ENCODE data around the gene GPD2. TPM values are rescaled to one million over a fixed set of nuclear protein-coding genes. Genes with fewer than 3 reads are reported as not detected.
A peak's percentile ranks its signal among the peaks of the same experiment; 100 is the strongest.

The GPD2 gene
- total and polyA plus RNA-seq, 2 of the 4 experiments (the other 2 are of a cell fraction): 20.4 to 100 TPM

GRCh38 chr2:156517419-156517818 is 81.2 kb downstream of the GPD2 start:
- DNase-seq (peak; percentile 23), ATAC-seq (ENCODE audit: low read depth) (peak; percentile 61)
- Histone ChIP-seq H3K4ac (ENCODE audit: low read depth, low read length) (no peak overlapping the region), H4K8ac (ENCODE audit: low read depth in 2 of 2, low read length in 2 of 2) (no peak overlapping the region), H3K27me3 (ENCODE audit: control insufficient read depth, insufficient read depth, low read length) (no peaks in the 10 kb centered on the region), H3K36me3 (ENCODE audit: control insufficient read depth, insufficient read depth, low read length) (peaks cover 3% of the 10 kb centered on the region; the same call in 1 of the 2 replicates), H3K79me1 (ENCODE audit: low read depth in 1 of 2, low read length in 2 of 2) (no peaks in the 10 kb centered on the region; a peak in 1 of 4 replicates), H4K5ac (ENCODE audit: low read depth, low read length) (no peak overlapping the region), H3K9me3 (ENCODE audit: control insufficient read depth, insufficient read depth, low read length) (peaks cover 3% of the 10 kb centered on the region; the same call in 1 of the 2 replicates), H3K4me1 (ENCODE audit: control insufficient read depth, insufficient read depth, low read length) (peaks cover 3% of the 10 kb centered on the region), H2BK15ac (ENCODE audit: low read depth, low read length) (no peak overlapping the region), H3K23ac (ENCODE audit: low read depth, low read length) (no peak overlapping the region), H4K20me1 (ENCODE audit: insufficient read depth, low read length) (no peaks in the 10 kb centered on the region), H3K14ac (replicated peaks; ENCODE audit: low read depth, low read length) (no peak overlapping the region), H2BK5ac (ENCODE audit: low read depth, low read length, poor library complexity, severe bottlenecking) (no peak overlapping the region), H3K4me3 (ENCODE audit: insufficient read depth, low read depth, low read length) (no peak overlapping the region), H4K91ac (ENCODE audit: insufficient read depth, low read depth, low read length) (no peak overlapping the region), H3K9me1 (ENCODE audit: insufficient read depth, low read length) (no peaks in the 10 kb centered on the region), H3K27ac (ENCODE audit: insufficient read depth, low read length) (peak overlapping the region; percentile 13; the same call in 1 of the 2 replicates), H2AK9ac (replicated peaks; ENCODE audit: low read depth, low read length, poor library complexity) (no peak overlapping the region), H3K4me2 (ENCODE audit: low read depth, low read length) (no peak overlapping the region), H3K9ac (ENCODE audit: low read depth, low read length) (no peak overlapping the region), H2BK120ac (ENCODE audit: low read depth, low read length) (no peak overlapping the region), H2BK20ac (ENCODE audit: low read depth, low read length) (no peak overlapping the region), H2AFZ (replicated peaks; ENCODE audit: low read length, poor library complexity) (no peak overlapping the region), H3K18ac (ENCODE audit: low read depth, low read length) (no peak overlapping the region), H2AK5ac (ENCODE audit: low read depth, low read length) (no peak overlapping the region), H3K56ac (ENCODE audit: extremely low read depth, insufficient read depth, low read length) (no peak overlapping the region)
- ChIA-PET POLR2A (ENCODE audit: unreplicated experiment) (no interaction called here), CTCF (no interaction called here)
- intact Hi-C loops (cut with micrococcal nuclease): loop anchor here (10.0 kb wide), 1 partner anchor 113 kb away; no protein-coding TSS in a partner anchor
- dilution Hi-C loops (cut with HindIII; ENCODE audit: low sequenced_read_pairs, unreplicated experiment): no loop called here
- no TSS peak for BruUV-seq (replicated peaks)
- TF ChIP-seq MXI1 (IDR thresholded peaks at IDR 0.05; ENCODE audit: borderline replicate concordance, low read depth, low read length) (no peak), MAFK (IDR thresholded peaks at IDR 0.05; ENCODE audit: low read depth, low read length) (no peak), POLR2A (IDR thresholded peaks at IDR 0.05; ENCODE audit: low read depth, low read length) (no peak), NFE2L2 (IDR thresholded peaks at IDR 0.05; ENCODE audit: low read depth, low read length) (no peak), SMC3 (IDR thresholded peaks at IDR 0.05; ENCODE audit: low read depth, low read length) (no peak), ELK1 (IDR thresholded peaks at IDR 0.05; ENCODE audit: borderline replicate concordance, low read depth, low read length) (no peak), RFX5 (IDR thresholded peaks at IDR 0.05; ENCODE audit: low read depth, low read length) (no peak), RAD21 (IDR thresholded peaks at IDR 0.05; ENCODE audit: low read length) (no peak), MAZ (IDR thresholded peaks at IDR 0.05; ENCODE audit: borderline replicate concordance, low read depth, low read length) (no peak), CEBPB (IDR thresholded peaks at IDR 0.05; ENCODE audit: low read depth, low read length) (no peak), CTCF (conservative IDR thresholded peaks at IDR 0.05; ENCODE audit: low read depth, low read length) (no peak), FOS (IDR thresholded peaks at IDR 0.05; ENCODE audit: low read depth, low read length) (no peak), USF2 (IDR thresholded peaks at IDR 0.05; ENCODE audit: low read depth, low read length) (no peak), CHD1 (IDR thresholded peaks at IDR 0.05; ENCODE audit: low read depth, low read length) (no peak)
- in situ Hi-C loops (cut with MboI; ENCODE audit: low sequenced_read_pairs): no loop called here

Measured in IMR-90 (cell line).